Measurements from ENCODE around the gene SIAH1. TPM values are rescaled to one million over a fixed set of nuclear protein-coding genes. Genes with fewer than 3 reads are reported as not detected.

Gene SIAH1
- polyA plus RNA-seq, 1 experiment, result 21.6 TPM

DNA sequence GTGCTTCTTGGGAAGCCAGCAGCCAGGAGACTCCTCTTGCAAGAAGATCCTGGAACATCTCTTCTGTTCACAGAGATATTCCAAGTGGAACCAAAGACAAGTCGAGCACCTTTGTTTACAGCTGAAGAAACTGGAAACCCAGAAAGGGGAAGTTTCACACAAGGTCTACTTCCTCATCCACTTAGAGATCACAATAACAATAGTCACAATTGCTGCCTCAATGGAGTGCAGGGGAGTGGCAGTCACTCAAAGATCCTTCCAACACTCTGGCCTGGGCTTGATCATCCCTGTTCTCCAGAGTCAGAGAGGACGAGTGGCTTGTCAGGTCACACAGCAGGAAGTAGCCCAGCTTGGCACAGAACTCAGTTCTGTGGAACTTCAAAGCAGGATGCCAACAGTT lies 46.9 kb upstream of the SIAH1 start:
- no peaks in the 10 kb centered on the region for H3K9me3 ChIP-seq (ENCODE audit: control insufficient read depth, insufficient read depth, low read length)
- POLR2A ChIA-PET, result no interaction called here
- H3K4me3 ChIP-seq (ENCODE audit: low read depth, low read length), result no peak overlapping the region
- CTCF ChIA-PET, result no interaction called here
- no peak overlapping the region for H3K27ac ChIP-seq (ENCODE audit: low read depth, low read length)
- H3K27me3 ChIP-seq (ENCODE audit: control insufficient read depth, insufficient read depth, low read length), result no peaks in the 10 kb centered on the region
- DNase-seq (ENCODE audit: low read depth, low spot score), result no peak
- TF ChIP-seq, protein P1, sequence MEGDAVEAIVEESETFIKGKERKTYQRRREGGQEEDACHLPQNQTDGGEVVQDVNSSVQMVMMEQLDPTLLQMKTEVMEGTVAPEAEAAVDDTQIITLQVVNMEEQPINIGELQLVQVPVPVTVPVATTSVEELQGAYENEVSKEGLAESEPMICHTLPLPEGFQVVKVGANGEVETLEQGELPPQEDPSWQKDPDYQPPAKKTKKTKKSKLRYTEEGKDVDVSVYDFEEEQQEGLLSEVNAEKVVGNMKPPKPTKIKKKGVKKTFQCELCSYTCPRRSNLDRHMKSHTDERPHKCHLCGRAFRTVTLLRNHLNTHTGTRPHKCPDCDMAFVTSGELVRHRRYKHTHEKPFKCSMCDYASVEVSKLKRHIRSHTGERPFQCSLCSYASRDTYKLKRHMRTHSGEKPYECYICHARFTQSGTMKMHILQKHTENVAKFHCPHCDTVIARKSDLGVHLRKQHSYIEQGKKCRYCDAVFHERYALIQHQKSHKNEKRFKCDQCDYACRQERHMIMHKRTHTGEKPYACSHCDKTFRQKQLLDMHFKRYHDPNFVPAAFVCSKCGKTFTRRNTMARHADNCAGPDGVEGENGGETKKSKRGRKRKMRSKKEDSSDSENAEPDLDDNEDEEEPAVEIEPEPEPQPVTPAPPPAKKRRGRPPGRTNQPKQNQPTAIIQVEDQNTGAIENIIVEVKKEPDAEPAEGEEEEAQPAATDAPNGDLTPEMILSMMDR (IDR thresholded peaks at IDR 0.05; ENCODE audit: low read depth, low read length), result no peak

DNA sequence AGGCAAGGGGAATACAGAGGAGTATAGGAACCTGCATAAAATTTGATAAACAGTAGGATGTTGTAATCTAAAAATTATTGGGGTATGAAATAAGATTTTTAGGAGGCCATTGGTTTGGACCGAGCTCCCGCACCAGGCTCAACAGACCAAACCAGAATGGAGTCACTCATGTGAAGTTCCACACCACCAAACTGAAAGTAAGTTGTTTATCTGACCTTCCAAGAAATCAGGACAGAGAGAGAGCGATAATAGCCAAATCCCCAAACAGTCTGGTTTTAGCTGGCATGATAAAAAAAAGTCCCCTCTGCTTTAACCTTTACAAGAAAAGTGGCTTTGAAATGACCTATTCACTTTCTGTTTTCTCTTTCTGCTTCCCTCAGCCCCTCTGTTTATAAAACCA lies 45.7 kb upstream of the SIAH1 start:
- H3K9me3 ChIP-seq (ENCODE audit: control insufficient read depth, insufficient read depth, low read length), result no peaks in the 10 kb centered on the region
- TF ChIP-seq, protein P1 (IDR thresholded peaks at IDR 0.05; ENCODE audit: low read depth, low read length), result no peak
- ChIA-PET POLR2A (no interaction called here), CTCF (no interaction called here)
- H3K4me3 ChIP-seq (ENCODE audit: low read depth, low read length), result no peak overlapping the region
- H3K27ac ChIP-seq (ENCODE audit: low read depth, low read length), result no peak overlapping the region
- no peaks in the 10 kb centered on the region for H3K27me3 ChIP-seq (ENCODE audit: control insufficient read depth, insufficient read depth, low read length)
- no peak for DNase-seq (ENCODE audit: low read depth, low spot score)

DNA sequence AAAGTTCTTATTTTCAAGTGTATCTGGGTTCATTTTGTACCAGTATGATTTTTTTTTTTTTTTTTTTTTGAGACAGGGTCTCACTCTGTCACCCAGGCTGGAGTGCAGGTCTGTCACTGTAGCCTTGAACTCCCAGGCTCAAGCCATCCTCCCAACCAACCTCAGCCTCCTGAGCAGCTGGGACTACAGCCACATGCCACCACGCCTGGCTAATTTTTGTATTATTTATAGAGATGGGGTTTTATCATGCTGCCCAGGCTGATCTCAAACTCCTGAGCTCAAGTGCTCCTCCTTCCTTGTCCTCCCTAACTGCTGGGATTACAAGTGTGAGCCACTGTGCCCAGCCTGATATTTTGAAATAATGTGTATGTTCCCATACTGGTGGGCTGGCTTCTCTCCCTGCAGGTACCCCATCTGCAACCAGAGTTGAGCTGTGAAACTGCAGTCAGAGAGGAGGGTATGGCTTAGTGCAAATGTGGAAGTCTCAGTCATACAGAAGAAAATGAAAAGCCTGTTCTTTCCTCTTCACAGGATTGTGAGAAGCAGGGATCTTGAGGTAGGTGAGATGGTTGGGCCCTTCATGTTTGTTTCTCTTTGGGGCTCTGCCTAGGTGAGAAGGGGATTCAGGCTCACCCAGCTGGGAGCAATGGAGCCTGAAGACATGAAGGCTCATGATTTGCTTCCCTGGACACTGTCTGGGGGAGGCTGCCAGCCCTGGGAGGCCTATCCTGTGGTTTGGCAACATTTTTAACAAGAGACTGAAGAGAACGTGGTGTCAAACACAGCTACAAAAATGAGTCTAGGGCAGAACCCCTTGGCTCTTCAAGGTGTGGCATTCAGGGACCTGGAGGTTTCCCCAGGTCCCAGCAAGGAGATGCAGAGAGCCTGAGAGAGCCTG lies 41.3 kb upstream of the SIAH1 start:
- TF ChIP-seq, protein P1 (IDR thresholded peaks at IDR 0.05; ENCODE audit: low read depth, low read length), result no peak
- Histone ChIP-seq H3K4me3 (ENCODE audit: low read depth, low read length) (no peak overlapping the region), H3K27ac (ENCODE audit: low read depth, low read length) (no peak overlapping the region), H3K9me3 (ENCODE audit: control insufficient read depth, insufficient read depth, low read length) (no peaks in the 10 kb centered on the region), H3K27me3 (ENCODE audit: control insufficient read depth, insufficient read depth, low read length) (no peaks in the 10 kb centered on the region)
- no peak for DNase-seq (ENCODE audit: low read depth, low spot score)
- ChIA-PET CTCF (interaction anchor here (1.9 kb wide), 1 partner anchor 203 kb away, joined by 4 read pairs; no protein-coding TSS in a partner anchor), POLR2A (no interaction called here)

DNA sequence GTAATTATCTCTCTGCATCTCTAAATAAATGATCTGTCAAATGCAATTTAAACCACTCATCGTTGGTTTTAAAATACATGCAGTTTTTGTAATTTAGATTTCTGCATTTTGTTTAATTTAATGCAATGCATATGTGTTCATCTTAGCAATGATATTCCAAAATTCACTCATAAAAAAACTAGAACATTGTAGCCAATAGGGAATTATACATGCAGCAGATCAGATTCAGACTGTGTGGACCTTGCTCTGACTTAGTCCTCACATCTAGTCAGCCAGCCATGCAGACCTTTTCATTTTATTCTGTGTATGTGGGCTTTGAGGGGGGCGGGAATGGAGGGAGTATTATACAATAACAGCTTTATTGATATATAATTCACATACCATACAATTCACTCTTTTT lies 37.3 kb upstream of the SIAH1 start:
- POLR2A ChIA-PET, result no interaction called here
- TF ChIP-seq, protein P1 (IDR thresholded peaks at IDR 0.05; ENCODE audit: low read depth, low read length), result no peak
- Histone ChIP-seq H3K27me3 (ENCODE audit: control insufficient read depth, insufficient read depth, low read length) (no peaks in the 10 kb centered on the region), H3K9me3 (ENCODE audit: control insufficient read depth, insufficient read depth, low read length) (no peaks in the 10 kb centered on the region), H3K4me3 (ENCODE audit: low read depth, low read length) (no peak overlapping the region), H3K27ac (ENCODE audit: low read depth, low read length) (no peak overlapping the region)
- no peak for DNase-seq (ENCODE audit: low read depth, low spot score)
- CTCF ChIA-PET, result interaction anchor here (0.6 kb wide), 1 partner anchor 66 kb away, joined by 4 read pairs; no protein-coding TSS in a partner anchor

DNA sequence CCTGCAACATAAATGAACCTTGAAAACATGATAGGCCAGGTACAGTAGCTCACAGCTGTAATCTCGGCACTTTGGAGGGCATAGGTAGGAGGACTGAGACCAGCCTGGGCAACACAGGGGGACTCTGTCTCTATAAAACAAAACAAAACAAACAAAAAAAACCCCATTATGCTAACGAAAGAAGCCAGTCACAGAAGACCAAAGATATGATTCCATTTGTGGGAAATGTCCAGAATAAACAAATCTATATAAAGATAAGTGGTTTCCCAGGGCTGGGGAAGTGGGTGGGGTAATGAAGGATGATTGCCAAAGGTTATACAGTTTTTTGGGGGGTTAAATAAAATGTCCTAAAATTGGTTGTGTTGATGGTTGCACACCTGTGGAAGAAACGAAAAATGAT lies 36.5 kb upstream of the SIAH1 start:
- TF ChIP-seq, protein P1 (IDR thresholded peaks at IDR 0.05; ENCODE audit: low read depth, low read length), result no peak
- CTCF ChIA-PET, result interaction anchor here (0.6 kb wide), 1 partner anchor 67 kb away, joined by 4 read pairs; no protein-coding TSS in a partner anchor
- H3K9me3 ChIP-seq (ENCODE audit: control insufficient read depth, insufficient read depth, low read length), result peaks cover under 1% of the 10 kb centered on the region; the same call in 1 of the 2 replicates
- no peaks in the 10 kb centered on the region for H3K27me3 ChIP-seq (ENCODE audit: control insufficient read depth, insufficient read depth, low read length)
- POLR2A ChIA-PET, result no interaction called here
- H3K27ac ChIP-seq (ENCODE audit: low read depth, low read length), result no peak overlapping the region
- no peak overlapping the region for H3K4me3 ChIP-seq (ENCODE audit: low read depth, low read length)
- DNase-seq (ENCODE audit: low read depth, low spot score), result no peak

All from AG04450 (cell line).